Neuronal stem cell (in vitro differentiated cells): Measurements from ENCODE around the gene POU2AF3.

ENCODE experiments used
- DNase-seq: peaks from one replicate; pipeline ENCODE4 v3.0.0-alpha.2; 2013; ENCODE audit warnings: low spot score
- H2AFZ ChIP-seq: one replicate; pipeline ENCODE4 v1.6.1; 2013; ENCODE audit warnings: mild to moderate bottlenecking, low read length, inconsistent platforms
- H2AK5ac ChIP-seq: 2 replicates; pipeline ENCODE4 v1.6.1; 2013; ENCODE audit warnings: low read depth, mild to moderate bottlenecking, inconsistent platforms, low read length, moderate library complexity, mixed read lengths
- H2BK120ac ChIP-seq: 2 replicates; pipeline ENCODE4 v1.6.1; 2013; ENCODE audit warnings: low read depth, mild to moderate bottlenecking, inconsistent platforms, low read length, moderate library complexity, mixed read lengths
- H2BK12ac ChIP-seq: one replicate; pipeline ENCODE4 v1.6.1; 2013; ENCODE audit warnings: low read length, inconsistent platforms
- H2BK15ac ChIP-seq: 2 replicates; pipeline ENCODE4 v1.6.1; 2013; ENCODE audit warnings: mild to moderate bottlenecking, low read length, inconsistent platforms, mixed read lengths
- H2BK5ac ChIP-seq: one replicate; pipeline ENCODE4 v1.6.1; 2013; ENCODE audit warnings: inconsistent platforms, mild to moderate bottlenecking, low read length, moderate library complexity
- H3K14ac ChIP-seq: one replicate; pipeline ENCODE4 v1.6.1; 2013; ENCODE audit warnings: low read length, inconsistent platforms
- H3K18ac ChIP-seq: 2 replicates; pipeline ENCODE4 v1.6.1; 2013; ENCODE audit warnings: low read length, inconsistent platforms
- H3K23ac ChIP-seq: 2 replicates; pipeline ENCODE4 v1.6.1; 2013; ENCODE audit warnings: low read depth, mild to moderate bottlenecking, mixed read lengths, low read length, inconsistent platforms; ENCODE audit not compliant: poor library complexity
- H3K27ac ChIP-seq: replicated peaks from 3 replicates; pipeline ENCODE4 v1.5.1; 2013; ENCODE audit warnings: low read length, inconsistent platforms
- H3K27me3 ChIP-seq, 3 experiments: 2 replicates each; pipeline ENCODE4 v1.6.1; 2013; ENCODE audit warnings: low read length in 3 of 3, mild to moderate bottlenecking in 2 of 3, inconsistent platforms in 1 of 3, low read depth in 1 of 3, mixed read lengths in 1 of 3, moderate library complexity in 1 of 3; ENCODE audit not compliant: control insufficient read depth in 3 of 3, insufficient read depth in 3 of 3
- H3K36me3 ChIP-seq, 2 donors: replicated peaks in 1 of 2; 2 replicates each; pipeline ENCODE4 v1.6.1; 2013; ENCODE audit warnings: low read length in 2 of 2; ENCODE audit not compliant: control insufficient read depth in 2 of 2, insufficient read depth in 2 of 2
- H3K4ac ChIP-seq: 2 replicates; pipeline ENCODE4 v1.6.1; 2013; ENCODE audit warnings: inconsistent platforms, mild to moderate bottlenecking, low read length, moderate library complexity
- H3K4me1 ChIP-seq, 2 donors: 1 replicate in 1 of 2; 2 replicates in 1 of 2; pipeline ENCODE4 v1.6.1; 2013; ENCODE audit warnings: low read length in 2 of 2, low read depth in 1 of 2; ENCODE audit not compliant: control insufficient read depth in 2 of 2, insufficient read depth in 1 of 2
- H3K4me2 ChIP-seq: one replicate; pipeline ENCODE4 v1.6.1; 2013; ENCODE audit warnings: mild to moderate bottlenecking, low read length, inconsistent platforms; ENCODE audit not compliant: insufficient read depth, poor library complexity, severe bottlenecking
- H3K4me3 ChIP-seq, 2 donors: 2 replicates each; pipeline ENCODE4 v1.5.1; 2013; ENCODE audit warnings: low read length in 2 of 2, mild to moderate bottlenecking in 2 of 2, inconsistent platforms in 1 of 2, moderate library complexity in 1 of 2
- H3K79me1 ChIP-seq: one replicate; pipeline ENCODE4 v1.6.1; 2013; ENCODE audit warnings: low read depth, mild to moderate bottlenecking, inconsistent platforms, low read length, moderate library complexity
- H3K9ac ChIP-seq: one replicate; pipeline ENCODE4 v1.6.1; 2013; ENCODE audit warnings: mild to moderate bottlenecking, low read depth, low read length, inconsistent platforms; ENCODE audit not compliant: poor library complexity
- H3K9me3 ChIP-seq, 2 donors: replicated peaks in 1 of 2; 2 replicates each; pipeline versions ENCODE3 to v1.6.1; 2013; ENCODE audit warnings: low read length in 2 of 2, mild to moderate bottlenecking in 2 of 2, inconsistent platforms in 1 of 2, low read depth in 1 of 2, mixed read lengths in 1 of 2, moderate library complexity in 1 of 2; ENCODE audit not compliant: control insufficient read depth in 2 of 2, insufficient read depth in 1 of 2
- H4K8ac ChIP-seq: one replicate; pipeline ENCODE4 v1.6.1; 2013; ENCODE audit warnings: low read depth, mild to moderate bottlenecking, inconsistent platforms, low read length, moderate library complexity
- H4K91ac ChIP-seq: one replicate; pipeline ENCODE4 v1.6.1; 2013; ENCODE audit warnings: low read length, low read depth, mild to moderate bottlenecking, inconsistent platforms; ENCODE audit not compliant: poor library complexity
- whole genome bisulfite sequencing, 2 donors: extraction: QIAGEN DNeasy Blood & Tissue Kit; methylation state at CpG; one replicate each; pipeline ENCODE4 v1.1.7; 2013; ENCODE audit warnings: missing lambda C conversion rate in 2 of 2, mixed read lengths in 1 of 2; ENCODE audit not compliant: insufficient read length in 2 of 2, insufficient replicate concordance in 1 of 2; ENCODE audit errors: extremely low coverage in 2 of 2; 5-methylcytosine and 5-hydroxymethylcytosine counted together

POU2AF3 gene

GRCh38 chr11:111320728-111321568 is 22.6 kb downstream of the POU2AF3 start:
- DNase-seq, result no peak
- Histone ChIP-seq H2AFZ (no peak overlapping the region), H2AK5ac (no peak overlapping the region), H3K4me1 (peaks cover 0 to 5% of the 10 kb centered on the region in 2 donors), H3K27me3 (no peaks in the 10 kb centered on the region), H4K91ac (no peak overlapping the region), H3K4me3 (no peak overlapping the region), H2BK120ac (no peak overlapping the region), H3K23ac (no peak overlapping the region), H2BK15ac (no peak overlapping the region), H2BK12ac (no peak overlapping the region), H3K9ac (no peak overlapping the region), H3K4me2 (no peak overlapping the region), H3K9me3 (no peaks in the 10 kb centered on the region), H3K14ac (no peak overlapping the region), H2BK5ac (no peak overlapping the region), H4K8ac (no peak overlapping the region), H3K27ac (no peak overlapping the region), H3K4ac (no peak overlapping the region), H3K79me1 (no peaks in the 10 kb centered on the region), H3K18ac (no peak overlapping the region), H3K36me3 (no peaks in the 10 kb centered on the region)
- no CpG with 5 or more reads among the region's 5 CpGs for WGBS, 2 donors

GRCh38 chr11:111322534-111322933 is 24.2 kb downstream of the POU2AF3 start:
- Histone ChIP-seq H3K36me3 (no peaks in the 10 kb centered on the region), H2BK120ac (no peak overlapping the region), H2AK5ac (no peak overlapping the region), H2BK5ac (no peak overlapping the region), H4K91ac (no peak overlapping the region), H3K14ac (no peak overlapping the region), H3K27me3 (no peaks in the 10 kb centered on the region), H3K4me3 (no peak overlapping the region), H3K9me3 (no peaks in the 10 kb centered on the region), H3K18ac (no peak overlapping the region), H4K8ac (no peak overlapping the region), H3K23ac (no peak overlapping the region), H3K4ac (no peak overlapping the region), H3K27ac (no peak overlapping the region), H3K4me1 (peaks cover 0 to 5% of the 10 kb centered on the region in 2 donors), H2AFZ (no peak overlapping the region), H3K9ac (no peak overlapping the region), H3K4me2 (no peak overlapping the region), H2BK15ac (no peak overlapping the region), H3K79me1 (no peaks in the 10 kb centered on the region), H2BK12ac (no peak overlapping the region)
- WGBS, 2 donors, result no CpG with 5 or more reads among the region's 2 CpGs
- DNase-seq, result no peak

GRCh38 chr11:111324277-111324720 is 26.0 kb downstream of the POU2AF3 start:
- Histone ChIP-seq H3K14ac (no peak overlapping the region), H3K23ac (no peak overlapping the region), H2BK15ac (no peak overlapping the region), H4K8ac (no peak overlapping the region), H3K4me2 (no peak overlapping the region), H2BK120ac (no peak overlapping the region), H3K4me1 (peaks cover 0 to 5% of the 10 kb centered on the region in 2 donors), H3K79me1 (no peaks in the 10 kb centered on the region), H3K4me3 (no peak overlapping the region), H3K9me3 (no peaks in the 10 kb centered on the region), H3K18ac (no peak overlapping the region), H3K27me3 (no peaks in the 10 kb centered on the region), H3K27ac (no peak overlapping the region), H2BK5ac (no peak overlapping the region), H2AFZ (no peak overlapping the region), H3K4ac (no peak overlapping the region), H4K91ac (no peak overlapping the region), H2BK12ac (no peak overlapping the region), H3K36me3 (no peaks in the 10 kb centered on the region), H2AK5ac (no peak overlapping the region), H3K9ac (no peak overlapping the region)
- no peak for DNase-seq
- whole genome bisulfite sequencing, 2 donors, result no CpG with 5 or more reads among the region's 5 CpGs

GRCh38 chr11:111325259-111325658 is 26.9 kb downstream of the POU2AF3 start:
- Histone ChIP-seq H3K18ac (no peak overlapping the region), H3K23ac (no peak overlapping the region), H2BK5ac (no peak overlapping the region), H3K14ac (no peak overlapping the region), H3K79me1 (no peaks in the 10 kb centered on the region), H3K4me3 (no peak overlapping the region), H3K4me2 (no peak overlapping the region), H2BK120ac (no peak overlapping the region), H2BK12ac (no peak overlapping the region), H2AK5ac (no peak overlapping the region), H4K8ac (no peak overlapping the region), H2BK15ac (no peak overlapping the region), H3K36me3 (no peaks in the 10 kb centered on the region), H3K4me1 (peaks cover 0 to 5% of the 10 kb centered on the region in 2 donors), H3K27me3 (no peaks in the 10 kb centered on the region), H2AFZ (no peak overlapping the region), H3K4ac (no peak overlapping the region), H4K91ac (no peak overlapping the region), H3K9me3 (no peaks in the 10 kb centered on the region), H3K9ac (no peak overlapping the region), H3K27ac (no peak overlapping the region)
- no peak for DNase-seq
- WGBS, 2 donors, result no CpG with 5 or more reads among the region's 5 CpGs
